CD1c-positive myeloid dendritic cell (primary cell): ENCODE results near the gene CFAP299.
"Not testable (repeated sequence)": the region's sequence is repeated elsewhere in the genome, so short reads cannot be mapped to it uniquely, and the experiment has no call there.

Experiments
- DNase-seq: peaks from one replicate; pipeline ENCODE4 v3.0.0-alpha.2; 2016; ENCODE audit errors: extremely low spot score

CFAP299 gene

GRCh38 chr4:80388284-80388607 lies 52.7 kb downstream of the CFAP299 start:
- DNase-seq, result no peak

GRCh38 chr4:80390178-80390577 lies 54.6 kb downstream of the CFAP299 start:
- DNase-seq, result no peak

GRCh38 chr4:80393246-80393969 lies 57.9 kb downstream of the CFAP299 start:
- no peak for DNase-seq

- no peak for DNase-seq
These were observed 58.4 kb downstream of the CFAP299 start for GRCh38 chr4:80393970-80394250.

- no peak for DNase-seq
These were observed 71.7 kb downstream of the CFAP299 start for GRCh38 chr4:80407246-80407645.

GRCh38 chr4:80409809-80410208 lies 74.3 kb downstream of the CFAP299 start:
- DNase-seq, result no peak

- DNase-seq, result no peak
These were observed 76.8 kb downstream of the CFAP299 start for GRCh38 chr4:80412322-80412721.

GRCh38 chr4:80413086-80413485 lies 77.6 kb downstream of the CFAP299 start:
- no peak for DNase-seq

GRCh38 chr4:80417019-80417418 lies 81.5 kb downstream of the CFAP299 start:
- no peak for DNase-seq

- DNase-seq, result no peak
These were observed 84.4 kb downstream of the CFAP299 start for GRCh38 chr4:80419946-80420345.

- DNase-seq, result no peak
These were observed 85.1 kb downstream of the CFAP299 start for GRCh38 chr4:80420638-80421037.

GRCh38 chr4:80422727-80423404 lies 87.3 kb downstream of the CFAP299 start:
- DNase-seq, result no peak

GRCh38 chr4:80423553-80424224 lies 88.2 kb downstream of the CFAP299 start:
- DNase-seq, result no peak

GRCh38 chr4:80424225-80424581 lies 88.7 kb downstream of the CFAP299 start:
- no peak for DNase-seq

- no peak for DNase-seq
These were observed 89.9 kb downstream of the CFAP299 start for GRCh38 chr4:80425124-80426100.

- DNase-seq, result no peak
These were observed 95.9 kb downstream of the CFAP299 start for GRCh38 chr4:80431203-80431965.

- DNase-seq, result no peak
These were observed 98.7 kb downstream of the CFAP299 start for GRCh38 chr4:80434238-80434637.

- DNase-seq, result no peak
These were observed 102.5 kb downstream of the CFAP299 start for GRCh38 chr4:80438016-80438415.

- DNase-seq, result not testable (repeated sequence)
These were observed 103.9 kb downstream of the CFAP299 start for GRCh38 chr4:80439294-80440061.

- no peak for DNase-seq
These were observed 110.7 kb downstream of the CFAP299 start for GRCh38 chr4:80446248-80446647.

GRCh38 chr4:80446664-80447063 lies 111.1 kb downstream of the CFAP299 start:
- no peak for DNase-seq
